ENCODE measurements around the gene NPSR1. TPM values are rescaled to one million over a fixed set of nuclear protein-coding genes. Genes with fewer than 3 reads are reported as not detected.
"Not testable (repeated sequence)": the region's sequence is repeated elsewhere in the genome, so short reads cannot be mapped to it uniquely, and the experiment has no call there.

Gene NPSR1
- total RNA-seq, 1 donor from 2014 or later, result not detected

DNA sequence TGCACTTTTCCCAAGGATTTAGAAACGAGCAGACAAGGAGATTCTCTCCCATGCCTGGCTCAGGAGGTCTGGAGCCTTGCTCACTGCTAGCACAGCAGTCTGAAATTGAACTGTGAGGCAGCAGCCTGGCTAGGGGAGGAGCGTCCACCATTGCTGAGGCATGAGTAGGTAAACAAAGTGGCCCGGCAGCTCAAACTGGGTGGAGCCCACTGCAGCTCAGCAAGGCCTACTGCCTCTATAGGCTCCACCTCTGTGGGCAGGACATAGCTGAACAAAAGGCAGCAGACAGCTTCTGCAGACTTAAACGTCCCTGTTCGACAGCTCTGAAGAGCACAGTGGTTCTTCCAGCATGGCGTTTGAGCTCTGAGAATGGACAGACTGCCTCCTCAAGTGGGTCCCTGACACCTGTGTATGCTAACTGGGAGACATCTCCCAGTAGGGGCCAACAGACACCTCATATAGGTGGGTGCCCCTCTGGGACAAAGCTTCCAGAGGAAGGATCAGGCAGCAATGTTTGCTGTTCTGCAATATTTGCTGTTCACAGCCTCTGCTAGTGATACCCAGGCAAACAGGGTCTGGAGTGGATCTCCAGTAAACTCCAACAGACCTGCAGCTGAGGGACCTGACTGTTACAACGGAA, 156.3 kb downstream of the NPSR1 start:
- ATAC-seq (ENCODE audit: poor library complexity), result not testable (repeated sequence)

DNA sequence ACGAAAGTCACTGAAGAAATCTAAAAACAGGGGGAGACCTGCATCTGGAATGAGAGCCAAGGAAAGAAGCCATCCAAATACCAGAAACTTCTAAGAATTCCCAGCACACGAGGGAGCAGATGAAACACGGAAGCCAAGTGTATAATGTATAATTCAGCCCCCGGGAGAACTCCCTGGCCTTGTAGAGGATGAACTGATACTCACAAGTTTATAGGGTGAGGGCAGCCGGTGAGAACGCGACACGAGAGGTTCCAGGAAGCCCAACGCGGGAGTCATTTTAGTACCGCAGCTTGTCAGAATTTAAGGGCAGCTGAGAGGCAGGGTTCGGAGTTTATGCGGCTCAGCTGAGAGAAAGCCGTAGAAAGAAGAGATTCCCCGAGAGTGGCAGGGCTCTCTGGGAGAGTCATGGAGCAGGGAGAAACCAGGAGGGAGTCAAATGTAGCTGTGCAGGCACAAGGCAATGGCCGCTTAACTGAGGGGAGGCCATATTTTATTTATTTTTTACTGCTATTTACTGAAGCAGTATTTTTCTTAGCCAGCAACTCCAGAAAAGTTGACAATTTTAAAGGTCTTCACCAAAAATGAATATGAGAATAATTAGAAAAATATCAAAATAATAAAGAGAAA, 164.0 kb downstream of the NPSR1 start:
- ATAC-seq (ENCODE audit: poor library complexity) (no peak), DNase-seq (no peak)
- intact Hi-C loops (cut with DNase I), result loop anchor here (10.0 kb wide), 1 partner anchor 213 kb away; the partner anchor contains the start of gene DPY19L1

More for the DNA sequence above, 156.3 kb downstream of the NPSR1 start:
- intact Hi-C loops (cut with DNase I); DNase-seq: not testable (repeated sequence)

DNA sequence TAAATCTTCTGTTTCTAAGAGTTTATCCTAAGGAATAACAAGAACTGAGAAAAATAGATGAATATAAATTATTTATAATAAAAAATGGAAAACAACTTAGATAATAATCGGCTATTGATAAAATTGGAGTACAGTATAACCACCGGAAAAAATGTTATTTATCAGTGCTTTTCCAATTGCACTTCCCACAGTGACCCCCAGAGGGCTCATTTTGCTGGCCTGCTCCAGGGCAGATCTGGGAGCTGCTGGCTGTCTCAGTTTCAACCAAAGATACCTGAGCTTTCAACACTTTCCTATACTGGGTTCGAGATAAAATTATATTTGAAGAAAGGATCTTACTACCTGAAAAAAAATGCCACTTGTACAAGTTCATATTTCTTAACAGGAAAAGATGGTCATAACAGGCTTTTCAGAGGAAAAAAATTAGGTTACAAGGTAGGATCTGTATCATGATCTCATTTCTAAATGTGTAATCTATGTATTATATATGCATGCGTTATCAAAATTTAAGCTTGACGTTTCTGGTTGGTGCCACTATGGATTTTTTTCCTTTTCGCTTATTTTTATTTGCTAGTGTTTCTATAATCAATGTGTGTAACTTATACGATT, 165.7 kb downstream of the NPSR1 start:
- peak; percentile 55 for ATAC-seq (ENCODE audit: poor library complexity)
- no peak for DNase-seq
- intact Hi-C loops (cut with DNase I), result loop anchor here (10.0 kb wide), 1 partner anchor 211 kb away; the partner anchor contains the start of gene DPY19L1

DNA sequence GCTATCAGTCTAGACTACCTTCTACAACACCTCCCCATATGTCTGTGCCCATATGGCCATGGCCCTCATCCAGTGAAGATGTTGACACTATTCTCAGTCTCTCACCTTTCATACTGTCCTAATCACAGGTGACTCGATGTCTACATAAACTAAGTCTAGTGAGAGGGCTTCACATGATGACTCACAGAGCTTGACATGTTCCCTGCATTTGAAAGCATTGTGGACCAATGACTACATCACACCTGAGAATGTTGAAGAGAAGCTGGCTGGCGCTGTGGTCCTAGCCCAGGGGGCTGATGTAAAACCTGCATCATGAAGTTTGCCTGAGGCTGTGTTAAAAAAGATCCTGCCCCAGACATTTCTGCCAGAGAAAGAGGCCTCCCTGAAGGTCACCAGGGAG, 167.2 kb downstream of the NPSR1 start:
- no peak for ATAC-seq (ENCODE audit: poor library complexity)
- DNase-seq, result no peak
- intact Hi-C loops (cut with DNase I), result loop anchor here (10.0 kb wide), 1 partner anchor 210 kb away; the partner anchor contains the start of gene DPY19L1

DNA sequence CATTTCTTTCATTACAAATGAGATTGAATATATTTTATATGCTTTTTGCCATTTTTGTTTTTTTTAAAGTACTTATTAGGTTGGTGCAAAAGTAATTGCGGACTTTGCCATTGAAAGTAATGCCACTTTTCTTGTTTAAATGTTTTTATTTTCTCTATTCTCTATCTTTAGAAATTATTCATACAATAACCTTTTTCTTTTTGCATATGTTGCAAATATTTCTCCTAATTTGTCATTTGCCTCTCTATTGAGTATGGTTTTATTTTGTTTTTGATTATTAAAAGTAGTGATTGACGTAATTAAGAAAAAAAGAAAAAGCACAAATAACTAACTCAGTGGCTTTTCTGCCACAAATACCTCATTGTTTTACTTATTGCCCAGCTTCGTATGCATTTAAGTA, 172.4 kb downstream of the NPSR1 start:
- intact Hi-C loops (cut with DNase I), result no loop called here
- DNase-seq (no peak), ATAC-seq (ENCODE audit: poor library complexity) (no peak)

DNA sequence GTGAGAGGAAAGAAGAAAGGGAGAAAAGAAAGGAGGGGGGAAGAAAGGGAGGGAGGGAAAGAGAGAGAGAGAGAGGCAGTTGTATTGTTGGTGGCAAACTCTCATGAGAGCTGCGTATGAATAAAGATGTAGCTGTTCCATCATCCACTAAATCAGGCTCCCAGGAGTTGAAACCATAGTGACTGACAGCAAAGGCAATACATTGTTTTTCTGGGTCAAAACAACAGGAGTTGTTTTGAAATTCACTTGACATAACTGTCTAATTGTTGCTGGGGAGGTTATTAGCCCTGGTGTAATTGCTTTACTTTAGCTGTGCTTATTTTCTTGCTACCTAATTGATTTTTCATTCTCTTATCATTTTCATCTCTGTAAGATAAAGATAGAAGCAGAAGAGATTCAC, 173.4 kb downstream of the NPSR1 start:
- ATAC-seq (ENCODE audit: poor library complexity), result no peak
- intact Hi-C loops (cut with DNase I), result no loop called here
- DNase-seq, result no peak

DNA sequence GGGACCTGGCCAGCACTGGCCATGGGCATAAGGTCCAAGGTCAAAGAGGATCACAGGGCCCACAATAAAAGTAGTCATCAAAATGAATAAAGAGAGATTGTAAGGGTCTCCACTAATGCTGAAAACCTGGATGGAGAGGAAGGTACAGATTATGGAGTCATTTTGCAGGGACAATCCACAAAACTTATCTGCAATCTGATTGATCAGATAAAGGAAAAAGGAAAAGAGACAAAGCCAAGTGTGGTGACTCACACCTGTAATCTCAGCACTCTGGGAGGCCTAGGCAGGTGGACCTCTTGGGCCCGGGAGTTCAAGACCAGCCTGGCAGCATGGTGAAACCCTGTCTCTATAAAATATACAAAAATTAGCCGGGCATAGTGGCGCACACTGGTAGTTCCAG, 174.0 kb downstream of the NPSR1 start:
- intact Hi-C loops (cut with DNase I), result no loop called here
- no peak for DNase-seq
- ATAC-seq (ENCODE audit: poor library complexity), result no peak

DNA sequence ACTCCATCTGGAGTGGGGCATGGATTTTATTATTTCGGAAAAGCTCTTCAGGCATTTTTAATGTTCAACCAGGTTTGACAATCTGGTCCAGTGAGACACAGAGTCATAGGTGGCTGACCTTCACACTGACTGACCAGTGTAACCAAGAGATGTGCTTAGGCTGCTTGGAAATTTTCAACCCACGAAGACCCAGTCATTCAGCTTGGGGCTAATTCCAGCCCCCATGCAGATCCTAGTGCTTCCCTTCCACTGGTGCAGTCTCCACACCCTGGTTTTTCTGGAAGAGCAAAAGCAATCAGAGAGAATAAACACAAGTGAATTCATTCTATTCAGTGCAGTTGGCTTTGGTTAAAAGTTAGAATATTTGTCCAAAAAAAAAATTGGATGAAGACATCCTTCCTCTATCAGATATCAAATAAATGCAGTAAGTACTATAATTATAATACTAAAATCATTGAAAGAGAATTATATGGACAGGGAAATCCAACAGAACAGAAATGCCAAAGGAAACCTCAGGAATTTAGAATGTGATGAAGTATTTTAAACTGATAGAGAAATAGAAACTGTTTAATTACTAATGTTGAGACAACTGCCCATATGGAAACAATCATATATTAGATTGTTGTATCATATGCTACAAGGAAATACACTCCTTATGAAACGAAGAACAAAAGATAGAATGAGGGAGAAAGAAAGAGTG, 178.0 kb downstream of the NPSR1 start:
- intact Hi-C loops (cut with DNase I), result no loop called here
- ATAC-seq (ENCODE audit: poor library complexity), result no peak
- DNase-seq, result no peak

DNA sequence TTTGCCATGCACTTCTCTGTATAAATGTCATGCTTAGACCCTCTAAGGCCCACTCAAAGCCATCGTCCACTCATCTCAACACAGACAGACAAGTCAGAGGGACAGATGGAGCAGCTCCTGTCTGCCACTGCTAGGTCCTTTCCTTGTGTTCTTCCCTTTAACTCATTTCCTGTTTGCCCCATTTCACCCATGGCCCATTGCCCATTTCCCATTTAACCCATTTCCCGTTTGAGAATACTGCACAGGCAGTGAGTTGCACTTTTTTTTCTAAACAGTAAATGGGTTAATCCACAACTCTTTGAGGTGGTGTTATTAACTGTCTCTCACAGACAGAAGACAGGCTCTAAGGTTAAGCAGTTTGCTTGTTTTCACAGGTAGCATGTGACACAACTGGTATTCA, 179.3 kb downstream of the NPSR1 start:
- DNase-seq (no peak), ATAC-seq (ENCODE audit: poor library complexity) (no peak)
- intact Hi-C loops (cut with DNase I), result no loop called here

DNA sequence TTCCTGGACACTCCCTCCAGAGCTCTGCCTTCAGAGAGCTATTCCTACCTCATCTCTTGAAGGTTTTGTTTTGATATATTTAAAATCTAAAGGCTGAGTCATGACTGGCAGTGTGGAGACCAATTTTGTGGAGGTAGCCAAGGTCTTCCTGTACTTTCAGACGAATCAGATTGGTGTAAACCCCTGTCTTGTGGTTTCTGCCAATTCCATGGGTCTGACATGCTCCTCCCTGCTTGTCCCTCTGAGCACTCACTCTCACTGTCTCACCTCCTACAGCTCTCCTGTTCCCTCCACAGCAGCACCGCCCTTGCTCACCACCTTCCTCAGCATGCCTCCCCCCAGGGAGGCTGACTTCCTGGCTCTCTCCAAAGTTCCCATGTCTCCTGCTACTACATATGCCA, 179.8 kb downstream of the NPSR1 start:
- ATAC-seq (ENCODE audit: poor library complexity), result no peak
- intact Hi-C loops (cut with DNase I), result no loop called here
- no peak for DNase-seq

DNA sequence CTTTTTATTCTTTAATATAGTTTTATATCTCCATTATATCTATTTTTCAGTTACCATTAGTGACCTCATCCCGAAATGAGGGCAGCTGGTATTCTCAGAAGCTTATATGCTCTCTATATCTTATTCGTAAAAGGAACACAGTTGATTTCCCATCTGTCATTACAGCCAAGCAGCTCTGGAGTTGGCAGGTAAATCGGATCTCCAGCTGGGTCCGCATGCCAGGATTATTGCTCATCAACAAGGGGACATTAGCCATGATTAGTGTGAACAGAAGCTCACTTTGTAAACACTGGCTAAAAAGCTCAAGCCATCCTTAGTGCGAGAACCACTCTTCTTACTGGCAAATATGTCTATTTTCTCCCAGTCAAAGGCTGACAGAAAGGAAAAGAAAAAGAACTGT, 180.3 kb downstream of the NPSR1 start:
- ATAC-seq (ENCODE audit: poor library complexity), result no peak
- no peak for DNase-seq
- intact Hi-C loops (cut with DNase I), result no loop called here

DNA sequence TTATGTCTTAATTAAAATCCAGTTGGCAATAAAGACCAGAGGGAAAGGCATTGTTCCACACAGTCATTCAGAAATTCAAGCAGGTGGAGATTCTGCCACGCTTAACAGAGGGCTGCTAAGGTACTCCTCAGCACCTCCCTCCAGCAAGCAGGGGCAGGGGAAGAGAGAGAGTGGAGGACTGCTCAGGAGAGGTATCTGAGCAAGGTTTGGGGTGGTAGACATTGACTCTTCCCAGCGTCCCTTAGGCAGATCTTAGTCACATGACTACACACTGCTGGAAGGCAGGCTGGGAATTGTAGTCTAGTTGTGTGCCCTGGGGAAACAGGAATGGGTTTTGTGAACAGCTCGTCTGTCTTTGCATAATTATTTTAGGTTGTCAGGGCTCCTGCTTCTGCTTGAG, 181.6 kb downstream of the NPSR1 start:
- intact Hi-C loops (cut with DNase I), result no loop called here
- DNase-seq (no peak), ATAC-seq (ENCODE audit: poor library complexity) (no peak)

DNA sequence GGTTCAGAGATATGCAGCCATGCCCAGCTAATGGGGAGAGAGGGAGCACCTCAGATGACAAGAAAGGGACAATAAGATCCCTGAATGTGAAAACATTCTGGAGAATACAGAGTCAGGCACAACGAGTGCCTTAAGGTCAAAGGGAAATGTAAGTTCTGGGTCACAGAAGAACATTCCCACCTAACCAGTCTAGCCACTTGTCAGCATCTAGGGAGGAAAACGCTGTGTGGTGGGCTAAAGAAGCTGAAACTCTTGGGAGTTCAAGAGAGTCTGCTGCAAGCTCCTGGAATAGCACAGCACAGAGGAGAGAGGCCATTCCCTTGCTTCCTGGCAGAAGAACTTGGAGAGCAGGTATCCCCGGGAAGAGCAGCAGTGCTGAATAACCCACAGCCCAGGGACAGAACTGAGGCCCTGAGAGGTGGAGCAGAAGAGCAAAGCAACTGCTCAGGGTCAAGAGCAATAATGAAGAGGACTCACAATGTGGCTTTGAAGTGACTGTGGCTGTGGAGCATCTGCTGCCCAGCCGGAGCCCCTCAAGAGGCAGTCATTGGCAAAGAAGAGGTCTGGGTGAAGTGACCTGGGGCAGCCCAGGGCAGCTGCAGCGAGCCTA, 182.3 kb downstream of the NPSR1 start:
- no peak for DNase-seq
- no peak for ATAC-seq (ENCODE audit: poor library complexity)
- intact Hi-C loops (cut with DNase I), result no loop called here

DNA sequence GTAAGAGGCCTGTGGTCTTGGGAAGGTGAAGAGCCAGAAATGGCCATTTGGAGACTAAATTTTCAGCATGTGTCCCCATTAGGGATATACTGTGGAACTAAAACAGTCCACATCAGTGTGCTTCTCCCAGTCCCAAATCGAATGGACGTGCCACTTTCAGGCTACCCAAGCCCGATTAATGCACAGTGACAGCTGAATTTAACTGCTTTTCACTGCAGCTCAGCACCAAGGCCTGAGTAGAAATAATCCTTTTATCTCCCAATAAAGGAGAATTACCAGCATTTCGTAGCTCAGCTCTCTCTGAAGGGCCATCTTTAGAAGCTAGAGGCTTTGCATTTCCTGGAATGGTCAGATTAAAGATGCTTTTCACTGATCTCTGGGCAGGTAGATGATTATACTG, 183.3 kb downstream of the NPSR1 start:
- no peak for ATAC-seq (ENCODE audit: poor library complexity)
- DNase-seq, result no peak
- intact Hi-C loops (cut with DNase I), result no loop called here

DNA sequence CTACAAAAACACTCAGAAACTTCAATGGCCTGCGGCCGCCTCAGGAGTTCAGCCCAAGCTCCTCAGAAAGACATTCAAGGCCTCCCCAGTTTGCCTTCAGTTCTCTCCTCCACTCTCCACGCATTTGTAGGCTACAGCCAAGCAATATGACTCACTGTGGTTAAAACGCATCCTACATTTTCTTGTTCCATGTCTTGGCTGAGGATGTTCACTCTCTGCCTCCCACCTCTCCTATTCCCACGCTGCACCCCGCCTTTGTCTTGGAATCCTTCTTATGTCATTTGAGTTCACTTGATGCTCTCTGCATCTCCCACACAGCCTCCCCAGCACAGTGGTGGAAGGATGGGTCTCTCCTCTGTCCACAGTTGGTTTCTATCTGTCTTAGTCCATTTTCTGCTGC, 184.8 kb downstream of the NPSR1 start:
- intact Hi-C loops (cut with DNase I), result no loop called here
- ATAC-seq (ENCODE audit: poor library complexity), result no peak
- no peak for DNase-seq

DNA sequence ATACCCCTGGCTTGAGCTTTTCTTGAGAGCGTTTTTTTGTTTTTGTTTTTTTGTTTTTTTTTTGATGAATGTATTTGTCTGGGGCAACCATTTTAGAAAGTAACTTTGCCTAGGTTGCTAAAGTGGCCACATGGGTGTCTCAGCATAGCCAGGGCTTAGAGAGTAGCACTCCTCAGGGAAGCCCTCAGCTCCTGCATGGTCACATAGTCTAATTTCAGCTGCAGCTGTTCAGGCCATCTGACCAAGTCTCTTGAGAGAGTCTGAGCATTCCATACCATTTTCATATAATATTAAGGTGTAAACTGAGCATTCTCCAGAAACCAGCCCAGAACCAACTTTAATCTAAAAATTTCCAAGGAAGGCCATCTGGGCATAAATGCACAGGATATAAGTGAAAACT, 186.4 kb downstream of the NPSR1 start:
- intact Hi-C loops (cut with DNase I), result no loop called here
- DNase-seq (no peak), ATAC-seq (ENCODE audit: poor library complexity) (no peak)

DNA sequence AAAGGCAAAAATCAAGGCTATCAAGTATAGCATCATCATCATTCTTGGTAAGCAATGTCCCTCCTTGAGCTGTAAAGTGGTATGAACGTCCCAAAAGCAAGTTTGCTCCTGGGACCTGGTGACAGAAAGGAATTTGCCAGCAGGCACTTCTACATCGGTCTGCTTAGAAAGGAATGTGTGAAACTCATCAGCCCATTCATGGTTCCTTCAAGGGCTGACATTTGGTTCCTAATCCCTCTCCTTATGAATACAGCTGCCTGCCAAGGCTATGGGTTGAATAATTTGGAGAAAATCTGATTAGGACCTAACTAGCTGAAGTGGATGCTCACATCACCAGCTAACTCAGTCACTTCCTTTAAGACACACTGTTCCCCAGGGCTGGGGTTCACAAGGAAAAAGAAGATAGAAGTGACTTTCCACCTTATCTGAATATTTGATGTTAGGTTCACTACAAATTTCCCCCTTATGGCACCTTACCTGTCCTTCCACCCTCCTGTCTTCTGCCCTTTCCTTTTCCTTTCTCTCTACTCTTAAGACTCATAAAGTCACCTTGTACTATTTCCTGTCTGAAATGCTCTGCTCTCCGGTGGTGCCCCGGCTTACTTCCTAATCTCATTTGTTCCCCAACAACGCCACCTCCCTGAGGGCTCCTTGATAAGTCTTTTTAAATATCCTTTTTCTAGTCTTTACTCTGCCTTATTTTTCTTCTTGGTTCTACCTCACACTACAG, 187.1 kb downstream of the NPSR1 start:
- intact Hi-C loops (cut with DNase I), result no loop called here
- ATAC-seq (ENCODE audit: poor library complexity) (no peak), DNase-seq (no peak)

DNA sequence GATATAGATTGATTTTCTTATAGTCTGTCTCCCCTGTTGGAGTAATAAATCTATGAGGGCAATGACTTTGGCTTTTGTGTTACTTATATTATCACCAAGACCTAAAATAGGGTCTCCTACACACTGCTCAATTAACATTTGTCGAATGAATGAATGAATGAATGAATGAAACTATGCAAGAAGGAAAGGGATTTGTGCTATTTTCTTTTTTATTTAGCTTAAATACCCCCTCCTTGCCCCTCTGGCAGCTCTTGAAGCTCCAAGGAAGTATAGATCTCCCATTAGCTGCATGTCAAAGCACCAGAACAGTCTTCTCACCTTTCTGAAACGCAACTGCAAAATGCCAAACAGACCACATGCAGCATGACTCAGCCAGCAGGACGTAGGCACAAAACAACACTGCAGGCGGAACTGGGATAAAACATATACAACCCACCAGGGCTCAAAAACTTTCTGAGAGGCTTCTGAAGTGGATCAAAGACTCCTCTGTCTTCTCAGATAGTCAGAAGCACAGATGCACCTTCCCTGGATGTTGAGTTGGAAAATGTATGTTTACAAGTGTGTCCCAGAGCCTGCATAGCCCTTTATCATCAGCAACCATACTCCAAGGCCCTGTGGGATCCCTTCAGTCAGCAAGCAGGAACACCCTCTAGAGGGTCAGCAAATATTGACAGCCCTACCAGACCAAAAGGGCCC, 187.8 kb downstream of the NPSR1 start:
- DNase-seq (no peak), ATAC-seq (ENCODE audit: poor library complexity) (no peak)
- intact Hi-C loops (cut with DNase I), result no loop called here
